ENCODE data around the gene AOC1.

AOC1 gene

GRCh38 chr7:150820148-150820547 is 32.2 kb upstream of the AOC1 start:
- Histone ChIP-seq H3K4me1 (ENCODE audit: control insufficient read depth, insufficient read depth, low read length) (no peaks in the 10 kb centered on the region), H3K4me3 (ENCODE audit: low read depth, low read length) (no peak overlapping the region), H3K36me3 (ENCODE audit: control insufficient read depth, insufficient read depth, low read length) (no peaks in the 10 kb centered on the region), H3K27ac (ENCODE audit: low read depth, low read length) (no peak overlapping the region), H3K9me3 (ENCODE audit: control insufficient read depth, insufficient read depth, low read depth, low read length) (0 out of 2 replicates have a peak, but pooled peaks cover 7% of the 10 kb centered on the region), H3K27me3 (ENCODE audit: control insufficient read depth, insufficient read depth, low read length) (no peaks in the 10 kb centered on the region), H3K9ac (ENCODE audit: low read length) (no peak overlapping the region)

- Histone ChIP-seq H3K36me3 (ENCODE audit: control insufficient read depth, insufficient read depth, low read length) (no peaks in the 10 kb centered on the region), H3K4me1 (ENCODE audit: control insufficient read depth, insufficient read depth, low read length) (no peaks in the 10 kb centered on the region), H3K4me3 (ENCODE audit: low read depth, low read length) (no peak overlapping the region), H3K27me3 (ENCODE audit: control insufficient read depth, insufficient read depth, low read length) (no peaks in the 10 kb centered on the region), H3K9me3 (ENCODE audit: control insufficient read depth, insufficient read depth, low read depth, low read length) (0 out of 2 replicates have a peak, but pooled peaks cover 7% of the 10 kb centered on the region), H3K27ac (ENCODE audit: low read depth, low read length) (no peak overlapping the region), H3K9ac (ENCODE audit: low read length) (no peak overlapping the region)
These were observed 31.6 kb upstream of the AOC1 start for GRCh38 chr7:150820578-150821198.

- no peak overlapping the region for H3K4me3 ChIP-seq (ENCODE audit: low read depth, low read length)
- peaks cover 14% of the 10 kb centered on the region for H3K27me3 ChIP-seq (ENCODE audit: control insufficient read depth, insufficient read depth, low read length)
- no peak overlapping the region for H3K27ac ChIP-seq (ENCODE audit: low read depth, low read length)
- no peaks in the 10 kb centered on the region for H3K36me3 ChIP-seq (ENCODE audit: control insufficient read depth, insufficient read depth, low read length)
- H3K9ac ChIP-seq (ENCODE audit: low read length) = no peak overlapping the region
- 0 out of 2 replicates have a peak, but pooled peaks cover 2% of the 10 kb centered on the region for H3K9me3 ChIP-seq (ENCODE audit: control insufficient read depth, insufficient read depth, low read depth, low read length)
- H3K4me1 ChIP-seq (ENCODE audit: control insufficient read depth, insufficient read depth, low read length) = no peaks in the 10 kb centered on the region
These were observed 29.3 kb upstream of the AOC1 start for GRCh38 chr7:150823043-150823442.

- H3K36me3 ChIP-seq (ENCODE audit: control insufficient read depth, insufficient read depth, low read length) = no peaks in the 10 kb centered on the region
- H3K9ac ChIP-seq (ENCODE audit: low read length) = no peak overlapping the region
- 0 out of 2 replicates have a peak, but pooled peaks cover 2% of the 10 kb centered on the region for H3K9me3 ChIP-seq (ENCODE audit: control insufficient read depth, insufficient read depth, low read depth, low read length)
- H3K27me3 ChIP-seq (ENCODE audit: control insufficient read depth, insufficient read depth, low read length) = peaks cover 16% of the 10 kb centered on the region
- no peaks in the 10 kb centered on the region for H3K4me1 ChIP-seq (ENCODE audit: control insufficient read depth, insufficient read depth, low read length)
- no peak overlapping the region for H3K27ac ChIP-seq (ENCODE audit: low read depth, low read length)
- H3K4me3 ChIP-seq (ENCODE audit: low read depth, low read length) = no peak overlapping the region
These were observed 28.7 kb upstream of the AOC1 start for GRCh38 chr7:150823484-150824126.

GRCh38 chr7:150824379-150825177 is 27.7 kb upstream of the AOC1 start:
- Histone ChIP-seq H3K9ac (ENCODE audit: low read length) (no peak overlapping the region), H3K9me3 (ENCODE audit: control insufficient read depth, insufficient read depth, low read depth, low read length) (0 out of 2 replicates have a peak, but pooled peaks cover 2% of the 10 kb centered on the region), H3K4me1 (ENCODE audit: control insufficient read depth, insufficient read depth, low read length) (no peaks in the 10 kb centered on the region), H3K27ac (ENCODE audit: low read depth, low read length) (no peak overlapping the region), H3K4me3 (ENCODE audit: low read depth, low read length) (no peak overlapping the region), H3K36me3 (ENCODE audit: control insufficient read depth, insufficient read depth, low read length) (no peaks in the 10 kb centered on the region), H3K27me3 (ENCODE audit: control insufficient read depth, insufficient read depth, low read length) (peaks cover 16% of the 10 kb centered on the region)

- Histone ChIP-seq H3K4me3 (ENCODE audit: low read depth, low read length) (no peak overlapping the region), H3K9ac (ENCODE audit: low read length) (no peak overlapping the region), H3K27ac (ENCODE audit: low read depth, low read length) (no peak overlapping the region), H3K27me3 (ENCODE audit: control insufficient read depth, insufficient read depth, low read length) (peaks cover 16% of the 10 kb centered on the region), H3K36me3 (ENCODE audit: control insufficient read depth, insufficient read depth, low read length) (no peaks in the 10 kb centered on the region), H3K9me3 (ENCODE audit: control insufficient read depth, insufficient read depth, low read depth, low read length) (0 out of 2 replicates have a peak, but pooled peaks cover 2% of the 10 kb centered on the region), H3K4me1 (ENCODE audit: control insufficient read depth, insufficient read depth, low read length) (no peaks in the 10 kb centered on the region)
These were observed 26.1 kb upstream of the AOC1 start for GRCh38 chr7:150826061-150826849.

- H3K27ac ChIP-seq (ENCODE audit: low read depth, low read length) = no peak overlapping the region
- no peak overlapping the region for H3K9ac ChIP-seq (ENCODE audit: low read length)
- peaks cover 21% of the 10 kb centered on the region for H3K27me3 ChIP-seq (ENCODE audit: control insufficient read depth, insufficient read depth, low read length)
- no peaks in the 10 kb centered on the region for H3K36me3 ChIP-seq (ENCODE audit: control insufficient read depth, insufficient read depth, low read length)
- H3K4me3 ChIP-seq (ENCODE audit: low read depth, low read length) = no peak overlapping the region
- no peaks in the 10 kb centered on the region for H3K4me1 ChIP-seq (ENCODE audit: control insufficient read depth, insufficient read depth, low read length)
- no peaks in the 10 kb centered on the region for H3K9me3 ChIP-seq (ENCODE audit: control insufficient read depth, insufficient read depth, low read depth, low read length)
These were observed 23.9 kb upstream of the AOC1 start for GRCh38 chr7:150828384-150828783.

GRCh38 chr7:150829426-150829825 is 22.9 kb upstream of the AOC1 start:
- H3K4me1 ChIP-seq (ENCODE audit: control insufficient read depth, insufficient read depth, low read length) = no peaks in the 10 kb centered on the region
- H3K4me3 ChIP-seq (ENCODE audit: low read depth, low read length) = no peak overlapping the region
- H3K9ac ChIP-seq (ENCODE audit: low read length) = no peak overlapping the region
- H3K9me3 ChIP-seq (ENCODE audit: control insufficient read depth, insufficient read depth, low read depth, low read length) = no peaks in the 10 kb centered on the region
- H3K27me3 ChIP-seq (ENCODE audit: control insufficient read depth, insufficient read depth, low read length) = peaks cover 21% of the 10 kb centered on the region
- no peak overlapping the region for H3K27ac ChIP-seq (ENCODE audit: low read depth, low read length)
- H3K36me3 ChIP-seq (ENCODE audit: control insufficient read depth, insufficient read depth, low read length) = no peaks in the 10 kb centered on the region

GRCh38 chr7:150830937-150831336 is 21.4 kb upstream of the AOC1 start:
- H3K9me3 ChIP-seq (ENCODE audit: control insufficient read depth, insufficient read depth, low read depth, low read length) = no peaks in the 10 kb centered on the region
- no peaks in the 10 kb centered on the region for H3K4me1 ChIP-seq (ENCODE audit: control insufficient read depth, insufficient read depth, low read length)
- peaks cover 22% of the 10 kb centered on the region for H3K27me3 ChIP-seq (ENCODE audit: control insufficient read depth, insufficient read depth, low read length)
- H3K4me3 ChIP-seq (ENCODE audit: low read depth, low read length) = no peak overlapping the region
- H3K27ac ChIP-seq (ENCODE audit: low read depth, low read length) = no peak overlapping the region
- H3K9ac ChIP-seq (ENCODE audit: low read length) = no peak overlapping the region
- no peaks in the 10 kb centered on the region for H3K36me3 ChIP-seq (ENCODE audit: control insufficient read depth, insufficient read depth, low read length)

- H3K36me3 ChIP-seq (ENCODE audit: control insufficient read depth, insufficient read depth, low read length) = no peaks in the 10 kb centered on the region
- H3K4me1 ChIP-seq (ENCODE audit: control insufficient read depth, insufficient read depth, low read length) = no peaks in the 10 kb centered on the region
- H3K9me3 ChIP-seq (ENCODE audit: control insufficient read depth, insufficient read depth, low read depth, low read length) = no peaks in the 10 kb centered on the region
- H3K9ac ChIP-seq (ENCODE audit: low read length) = no peak overlapping the region
- H3K27me3 ChIP-seq (ENCODE audit: control insufficient read depth, insufficient read depth, low read length) = peaks cover 26% of the 10 kb centered on the region
- H3K27ac ChIP-seq (ENCODE audit: low read depth, low read length) = no peak overlapping the region
- no peak overlapping the region for H3K4me3 ChIP-seq (ENCODE audit: low read depth, low read length)
These were observed 20.5 kb upstream of the AOC1 start for GRCh38 chr7:150831851-150832250.
